ENCODE measurements around the gene FILIP1L.

GRCh38 chr3:99950921-99951320 is 163.4 kb downstream of the FILIP1L start:
- TF ChIP-seq CTCF (IDR thresholded peaks at IDR 0.05) (no peak), POLR2A (IDR thresholded peaks at IDR 0.05) (no peak)

Measured in vagina (tissue), 2 donors.